IPS-18c (cell line): ENCODE data around the gene CDHR2.
"Not testable (repeated sequence)": the region's sequence is repeated elsewhere in the genome, so short reads cannot be mapped to it uniquely, and the experiment has no call there.

Experiments used
- H3K4me3 ChIP-seq: 2 replicates; pipeline ENCODE4 v1.7.0; 2013; ENCODE audit warnings: low read depth, mild to moderate bottlenecking, low read length, moderate library complexity; ENCODE audit not compliant: insufficient read depth
- H3K9me3 ChIP-seq: one replicate; pipeline ENCODE4 v1.6.1; 2013; ENCODE audit warnings: mild to moderate bottlenecking, low read length, moderate library complexity; ENCODE audit not compliant: control insufficient read depth, insufficient read depth

The CDHR2 gene

DNA sequence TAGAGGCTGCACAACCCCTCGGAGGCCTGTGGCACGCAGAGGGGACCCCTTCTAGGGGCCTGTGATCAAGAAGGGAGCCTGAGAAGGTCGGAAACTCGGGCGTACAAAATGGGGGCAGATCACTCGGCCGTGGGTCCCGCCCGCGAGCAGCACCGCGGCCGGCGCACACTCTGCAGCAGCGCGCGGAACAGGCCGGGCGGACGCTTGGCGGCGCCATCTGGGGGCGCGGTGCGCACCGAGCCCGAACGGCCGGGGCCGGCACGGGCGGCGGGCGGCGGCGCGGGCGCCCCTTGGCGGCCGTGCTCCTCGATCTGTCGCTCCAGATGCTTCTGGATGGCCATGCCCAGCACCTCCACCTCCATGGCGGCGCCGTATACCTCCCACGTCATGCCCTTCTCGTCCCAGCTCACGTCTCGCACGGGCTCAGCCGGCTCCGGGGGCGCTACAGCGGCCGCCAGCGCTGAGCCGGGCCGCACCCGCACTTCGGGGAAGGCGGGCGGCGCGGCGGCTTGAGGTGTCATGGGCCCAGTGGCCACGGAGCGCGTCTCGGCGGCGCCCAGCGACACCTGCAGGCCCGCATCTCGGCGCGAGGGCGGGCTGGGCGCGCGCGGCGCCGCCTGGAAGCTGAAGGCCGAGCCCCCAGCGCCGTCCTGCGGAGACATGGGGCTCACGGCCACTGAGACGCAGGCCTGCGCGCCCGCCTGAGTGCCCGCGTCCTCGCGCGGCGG is 47.7 kb downstream of the CDHR2 start:
- H3K9me3 ChIP-seq = no peaks in the 10 kb centered on the region
- H3K4me3 ChIP-seq = peak overlapping the region; percentile 31; the same call in 1 of the 2 replicates

DNA sequence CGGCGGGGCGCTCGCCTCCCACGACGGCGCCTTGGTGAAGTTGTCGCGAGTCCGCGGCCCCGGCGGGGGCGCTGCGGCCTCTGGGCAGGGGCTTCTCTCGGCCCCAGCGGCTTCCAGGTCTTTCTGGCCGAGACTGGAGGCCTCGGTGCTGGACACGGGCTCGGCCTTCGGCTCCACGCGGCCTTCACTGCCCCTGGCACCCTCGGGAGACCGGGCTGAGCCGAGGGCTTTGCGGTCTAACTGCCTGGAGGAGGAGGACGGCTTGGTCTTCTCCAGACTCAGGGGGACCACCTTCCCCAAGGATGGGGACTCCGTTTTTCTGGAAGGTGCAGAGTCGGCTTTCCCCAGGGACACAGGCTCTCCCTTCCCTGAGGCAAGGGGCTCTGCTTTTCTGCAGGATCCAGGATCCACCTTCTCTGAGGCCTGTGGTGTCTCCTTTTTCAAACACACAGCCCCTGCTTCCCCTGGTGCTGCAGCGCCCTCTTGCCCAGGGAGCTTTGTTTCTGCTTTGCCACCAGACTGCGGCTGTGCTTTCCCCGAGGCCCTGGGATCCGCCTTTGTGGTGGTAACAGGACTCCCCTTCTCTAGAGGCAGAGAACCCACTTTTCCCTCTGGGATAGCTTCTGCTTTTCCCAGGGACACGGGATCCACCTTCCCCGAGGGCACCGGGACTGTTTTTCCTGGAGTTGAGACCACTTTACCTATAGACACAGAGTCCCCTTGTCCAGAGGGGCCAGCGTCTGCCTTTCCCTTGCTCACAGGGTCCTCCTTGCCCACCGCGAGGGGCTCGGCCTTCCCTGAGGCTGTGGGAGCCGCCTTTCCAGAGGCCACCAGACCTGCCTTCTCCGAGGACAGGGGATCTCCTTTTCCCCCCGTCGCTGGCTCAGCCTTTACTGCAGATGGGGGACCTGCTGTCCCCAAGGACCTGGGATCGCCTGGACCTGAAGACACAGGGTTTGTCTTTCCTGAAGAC is 48.6 kb downstream of the CDHR2 start:
- H3K4me3 ChIP-seq = peak overlapping the region; percentile 31; the same call in 1 of the 2 replicates
- no peaks in the 10 kb centered on the region for H3K9me3 ChIP-seq

DNA sequence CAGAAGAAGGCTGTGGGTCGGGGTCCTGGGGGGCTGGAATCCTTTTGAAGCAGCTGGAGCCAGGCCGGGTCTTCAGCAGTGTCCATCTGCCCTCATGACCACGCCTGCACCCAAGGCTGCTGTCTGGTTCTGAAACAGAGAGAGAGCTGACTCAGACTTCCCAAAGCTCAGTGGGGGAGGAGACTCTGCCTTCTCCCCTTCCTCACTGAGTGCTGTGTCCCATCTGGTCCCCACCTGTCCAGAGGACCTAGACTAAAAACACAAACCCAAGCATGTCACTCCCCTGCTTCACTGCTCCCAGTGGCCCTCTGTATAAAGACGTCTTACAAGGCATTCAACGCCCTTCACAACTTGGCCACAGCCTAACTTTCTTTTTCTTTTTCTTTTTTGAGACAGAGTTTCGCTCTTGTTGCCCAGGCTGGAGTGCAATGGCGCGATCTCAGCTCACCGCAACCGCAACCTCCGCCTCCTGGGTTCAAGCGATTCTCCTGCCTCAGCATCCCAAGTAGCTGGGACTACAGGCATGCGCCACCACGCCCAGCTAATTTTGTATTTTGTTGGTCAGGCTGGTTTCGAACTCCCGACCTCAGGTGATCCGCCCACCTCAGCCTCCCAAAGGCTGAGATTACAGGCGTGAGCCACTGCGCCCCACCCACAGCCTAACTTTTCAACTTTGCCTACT is 50.7 kb downstream of the CDHR2 start:
- H3K9me3 ChIP-seq, H3K4me3 ChIP-seq: not testable (repeated sequence)

DNA sequence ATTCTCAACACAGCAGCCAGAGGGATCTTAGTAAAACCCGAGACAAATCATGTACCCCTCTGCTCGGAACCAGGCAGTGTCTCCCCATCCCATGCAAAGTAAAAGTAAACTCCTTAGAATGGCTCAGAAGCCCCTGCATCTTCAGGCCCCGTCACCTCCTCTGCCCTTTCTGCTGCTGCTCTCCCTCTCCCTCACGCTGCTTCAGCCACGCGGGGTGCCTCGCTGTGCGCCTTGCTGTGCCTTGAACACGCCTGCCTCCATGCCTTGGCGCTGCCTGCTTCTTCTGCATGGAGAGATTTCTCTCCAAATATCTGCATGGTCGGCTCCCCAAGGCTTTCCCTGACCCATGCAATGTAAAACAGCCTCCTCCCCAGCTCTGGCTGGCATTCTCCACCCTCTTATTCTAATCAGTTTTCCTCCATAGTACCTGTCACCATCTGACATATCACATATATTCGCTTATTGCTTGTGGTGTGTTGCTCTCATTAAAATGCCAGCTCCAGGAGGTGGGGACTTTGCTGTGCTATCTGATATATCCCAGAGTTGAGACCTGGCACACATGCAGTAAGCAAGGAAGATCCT is 52.9 kb downstream of the CDHR2 start:
- no peak overlapping the region for H3K4me3 ChIP-seq
- H3K9me3 ChIP-seq = no peaks in the 10 kb centered on the region

DNA sequence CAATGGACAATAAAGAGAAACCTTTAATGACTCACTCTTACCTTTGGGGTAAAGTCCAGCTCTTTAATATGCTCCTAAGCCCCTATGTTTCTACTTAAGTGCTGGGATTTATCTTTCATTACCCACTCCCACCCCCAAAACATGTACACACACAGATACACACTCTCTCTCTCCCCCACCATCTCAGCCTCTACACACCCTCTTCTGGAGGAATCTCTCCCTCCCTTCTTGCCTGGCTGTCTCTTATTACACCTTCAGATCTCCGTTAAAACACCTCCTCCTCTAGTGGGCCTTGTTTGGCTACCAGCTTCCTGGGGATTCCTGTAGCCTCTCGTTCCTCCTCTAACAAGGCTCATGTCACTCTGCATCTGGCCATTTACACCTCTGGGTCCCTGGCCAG is 53.9 kb downstream of the CDHR2 start:
- H3K4me3 ChIP-seq = no peak overlapping the region
- H3K9me3 ChIP-seq = no peaks in the 10 kb centered on the region

DNA sequence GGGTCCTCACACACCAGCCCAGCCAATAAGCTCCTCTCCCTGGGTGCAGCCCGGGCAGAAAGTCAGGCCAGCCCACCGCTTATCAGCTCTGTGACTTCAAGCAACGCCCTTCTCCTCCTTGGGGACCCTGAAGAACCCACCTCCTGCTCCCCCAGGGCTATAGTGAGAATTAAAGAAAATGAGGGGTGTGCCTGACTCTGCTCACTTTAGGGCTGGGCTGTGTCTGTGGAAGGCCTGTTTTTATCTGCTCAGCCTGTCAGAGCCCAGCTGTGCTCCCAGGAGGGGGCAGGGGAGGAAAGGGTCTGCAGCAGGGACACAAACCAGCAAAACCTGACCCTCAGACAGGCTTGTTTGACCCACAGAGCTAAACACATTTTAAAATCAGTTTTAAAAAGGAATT is 56.9 kb downstream of the CDHR2 start:
- H3K9me3 ChIP-seq = no peaks in the 10 kb centered on the region
- H3K4me3 ChIP-seq = no peak overlapping the region

DNA sequence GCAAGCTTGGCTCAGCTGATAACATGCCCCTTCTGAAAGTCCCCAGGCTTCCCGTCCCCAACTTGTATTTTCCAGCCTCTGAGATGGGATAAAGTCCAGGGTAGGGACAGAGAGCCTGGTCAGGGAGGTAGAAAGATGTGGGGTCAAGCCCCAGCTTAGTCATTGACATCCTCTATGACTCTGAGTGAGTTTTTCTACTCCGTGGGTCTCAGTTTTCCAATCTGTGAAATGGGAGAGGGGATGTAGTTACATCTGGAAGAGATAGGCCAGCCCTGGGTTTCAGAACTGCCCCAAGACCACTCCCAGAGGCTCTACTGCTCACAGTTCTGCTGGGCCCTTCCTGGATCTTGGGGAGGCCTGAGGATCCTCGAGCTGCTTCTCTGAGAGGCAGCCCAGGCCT is 57.7 kb downstream of the CDHR2 start:
- no peaks in the 10 kb centered on the region for H3K9me3 ChIP-seq
- H3K4me3 ChIP-seq = no peak overlapping the region

DNA sequence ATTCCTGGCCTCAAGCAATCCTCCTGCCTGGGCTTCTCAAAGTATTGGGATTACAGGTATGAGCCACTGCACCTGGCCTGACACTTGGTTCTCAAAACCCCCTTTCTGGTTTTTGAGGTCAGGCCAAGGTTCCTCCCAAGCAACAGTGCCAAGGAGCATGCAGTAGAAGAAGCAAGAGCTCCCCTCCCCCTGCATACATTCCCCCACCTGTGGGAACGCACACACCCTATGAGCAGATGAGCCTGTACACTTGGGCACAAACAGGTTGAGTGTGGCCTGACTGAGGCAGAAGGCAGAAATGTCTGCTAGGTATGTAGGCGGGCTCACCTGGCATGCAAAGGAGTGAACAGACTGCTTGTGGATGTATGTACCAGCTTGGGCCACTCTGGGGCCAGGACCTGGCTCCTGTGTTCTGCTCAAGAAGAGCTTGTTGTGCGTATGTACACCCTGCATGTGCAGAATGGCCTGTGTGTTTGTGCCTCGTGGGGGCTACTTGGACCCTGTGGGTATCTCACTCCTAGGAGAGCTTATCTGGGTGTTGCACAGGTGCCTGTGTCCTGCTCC is 59.1 kb downstream of the CDHR2 start:
- no peak overlapping the region for H3K4me3 ChIP-seq
- no peaks in the 10 kb centered on the region for H3K9me3 ChIP-seq

DNA sequence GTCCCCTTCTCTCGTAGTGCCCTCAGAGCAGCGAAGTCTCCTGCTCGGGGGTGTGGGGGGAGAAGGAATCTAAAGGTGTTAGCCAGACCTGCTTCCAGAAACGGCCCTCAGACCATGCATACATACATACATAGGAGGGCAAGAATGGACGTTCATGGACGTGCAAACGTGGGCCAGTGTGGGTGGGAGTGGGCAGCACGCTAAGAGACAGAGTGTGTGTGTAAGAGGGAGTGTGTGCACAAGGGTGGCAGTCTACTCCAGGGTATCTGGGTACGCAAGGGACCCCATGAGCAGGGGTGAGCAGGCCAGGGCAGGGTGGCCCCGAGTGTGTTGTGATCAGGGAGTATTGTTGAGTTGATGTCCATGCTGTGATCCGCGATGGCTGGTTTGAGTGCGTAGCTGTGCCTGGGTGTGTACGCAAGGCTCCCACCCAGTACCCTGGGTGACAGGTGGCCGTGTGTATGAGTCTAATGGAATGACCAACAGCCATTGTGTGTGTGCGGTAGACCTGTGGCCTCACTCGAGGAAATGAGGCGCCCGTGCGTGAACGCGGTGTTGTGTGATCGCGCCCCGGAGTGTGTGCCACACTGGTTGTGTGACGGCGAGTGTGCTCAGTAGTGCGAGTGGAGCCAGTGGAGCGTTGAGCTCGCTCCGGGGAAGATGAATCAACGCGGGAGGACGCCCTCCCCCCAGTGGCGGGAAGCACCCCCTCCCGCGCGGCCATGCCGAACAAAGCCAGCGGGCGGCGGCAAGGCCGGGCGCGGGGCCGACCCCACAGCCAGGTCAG is 60.0 kb downstream of the CDHR2 start:
- H3K9me3 ChIP-seq = no peaks in the 10 kb centered on the region
- peak overlapping the region; percentile 70 for H3K4me3 ChIP-seq

DNA sequence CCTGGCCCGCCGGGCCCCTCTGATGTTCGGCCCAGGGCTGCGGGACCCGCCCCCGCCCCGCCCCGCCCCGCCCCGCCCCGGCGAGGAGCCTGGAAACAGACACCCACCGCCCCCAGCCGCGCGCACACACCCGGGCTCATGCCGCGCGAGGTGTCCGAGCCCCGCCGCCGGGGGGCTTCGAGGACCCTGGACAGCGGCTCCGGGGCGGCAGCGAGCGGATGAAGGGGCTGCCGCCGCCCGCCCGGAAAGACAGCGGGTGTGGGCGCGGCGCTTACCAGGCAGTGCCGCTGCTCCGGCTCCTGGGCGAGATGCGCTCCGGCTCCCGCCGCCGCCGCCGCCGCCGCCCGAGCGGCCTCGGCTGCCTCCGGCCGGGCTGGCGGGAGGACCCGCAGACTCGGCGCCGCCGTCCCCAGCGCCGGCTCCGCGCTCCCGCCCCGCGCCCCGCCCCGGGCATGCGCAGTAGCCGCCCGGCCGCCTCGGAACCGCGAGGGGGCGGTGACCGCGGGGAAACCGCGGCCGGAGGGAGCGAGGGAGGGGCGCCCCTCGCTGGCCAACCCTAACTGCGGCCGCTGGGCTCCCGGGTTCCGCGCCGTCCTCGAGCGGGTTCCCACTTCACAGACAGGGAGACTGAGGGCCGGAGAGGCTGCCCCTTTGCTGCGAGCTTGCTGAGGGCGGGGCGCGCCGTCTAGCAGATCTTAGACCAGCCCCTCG is 60.7 kb downstream of the CDHR2 start, which contains the start of gene GPRIN1:
TSS of gene GPRIN1 (minus strand) at position 433 of the 711 bp plus-strand sequence. CDS start 10,322 bp downstream, outside the sequence.
- H3K9me3 ChIP-seq = no peaks in the 10 kb centered on the region
- H3K4me3 ChIP-seq = peak within 1 kb of the TSS; percentile 70

DNA sequence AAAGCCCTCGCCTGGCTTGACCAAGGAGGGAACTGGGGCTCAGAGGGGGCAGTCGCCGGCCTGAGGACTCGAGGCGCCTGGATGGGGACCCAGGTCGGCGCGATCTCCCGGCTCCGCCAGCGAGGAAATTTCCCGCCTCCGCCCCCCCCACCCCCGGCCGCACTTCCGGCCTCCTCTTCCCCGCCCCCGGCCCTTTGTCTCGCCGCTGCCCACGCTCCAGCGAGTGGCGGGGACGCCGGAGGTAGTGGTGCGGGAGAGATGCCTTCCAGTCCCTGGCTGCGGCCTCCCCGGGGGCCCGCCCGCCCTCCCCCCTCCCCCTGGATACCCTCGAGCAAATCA is 61.3 kb downstream of the CDHR2 start:
- peak overlapping the region; percentile 65 for H3K4me3 ChIP-seq
- no peaks in the 10 kb centered on the region for H3K9me3 ChIP-seq

DNA sequence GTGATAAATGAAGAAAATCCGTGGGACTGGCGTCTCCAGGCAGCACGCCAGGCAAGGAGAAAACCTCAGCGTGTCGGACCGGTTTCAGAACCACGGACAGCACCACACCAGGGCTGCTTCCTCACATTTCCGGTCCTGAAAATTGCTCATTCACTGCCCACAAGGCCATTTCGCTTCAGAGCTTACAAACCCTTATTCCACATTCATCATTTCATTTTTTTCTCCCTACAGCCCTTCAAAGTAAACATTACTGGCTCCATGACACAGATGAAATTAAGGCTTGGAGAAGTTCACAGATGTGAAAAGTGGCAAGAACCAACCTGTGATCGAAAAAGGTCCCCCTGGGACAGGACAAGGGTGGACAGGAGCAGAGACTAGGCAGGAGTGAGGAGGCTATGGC is 62.3 kb downstream of the CDHR2 start:
- Histone ChIP-seq H3K9me3 (no peaks in the 10 kb centered on the region), H3K4me3 (no peak overlapping the region)

DNA sequence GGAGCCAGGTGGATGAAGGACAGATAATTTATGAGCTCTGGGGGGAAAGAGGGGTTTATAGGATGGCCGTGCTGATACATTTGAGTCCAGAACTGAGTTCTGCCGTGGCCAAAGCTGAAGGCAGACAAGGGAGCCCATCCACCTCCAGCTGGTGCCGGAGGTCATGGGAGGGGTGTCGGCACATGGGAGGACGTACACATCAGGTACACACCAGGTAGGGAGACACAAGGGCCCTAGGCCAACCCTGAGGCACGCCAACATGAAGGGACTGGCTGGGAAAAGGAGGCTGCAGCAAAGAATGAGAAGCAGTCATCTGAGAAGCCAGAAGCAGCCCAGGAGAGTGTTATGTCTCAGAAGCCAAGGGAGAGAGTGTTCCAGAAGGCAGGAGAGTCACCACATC is 62.9 kb downstream of the CDHR2 start:
- Histone ChIP-seq H3K4me3 (no peak overlapping the region), H3K9me3 (no peaks in the 10 kb centered on the region)

DNA sequence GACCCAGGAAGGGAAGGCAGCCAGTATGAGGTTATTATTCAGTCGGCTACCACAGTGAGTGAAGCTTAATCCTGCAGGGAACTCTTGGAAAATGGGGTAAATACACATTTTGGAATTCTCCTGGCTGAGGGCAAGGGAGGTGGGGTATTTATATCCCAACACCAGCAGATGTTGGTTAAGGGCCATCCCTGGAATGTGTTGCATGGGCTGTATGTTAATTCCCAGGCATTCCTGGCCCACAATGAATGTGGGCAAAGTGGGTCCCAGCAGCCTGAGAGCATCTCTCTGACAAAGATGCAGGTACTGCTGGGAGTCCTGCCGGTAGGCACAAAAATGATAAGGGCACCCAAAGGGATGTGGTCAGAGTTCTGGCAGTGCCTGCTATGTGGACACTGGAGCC is 63.7 kb downstream of the CDHR2 start:
- no peaks in the 10 kb centered on the region for H3K9me3 ChIP-seq
- H3K4me3 ChIP-seq = no peak overlapping the region

DNA sequence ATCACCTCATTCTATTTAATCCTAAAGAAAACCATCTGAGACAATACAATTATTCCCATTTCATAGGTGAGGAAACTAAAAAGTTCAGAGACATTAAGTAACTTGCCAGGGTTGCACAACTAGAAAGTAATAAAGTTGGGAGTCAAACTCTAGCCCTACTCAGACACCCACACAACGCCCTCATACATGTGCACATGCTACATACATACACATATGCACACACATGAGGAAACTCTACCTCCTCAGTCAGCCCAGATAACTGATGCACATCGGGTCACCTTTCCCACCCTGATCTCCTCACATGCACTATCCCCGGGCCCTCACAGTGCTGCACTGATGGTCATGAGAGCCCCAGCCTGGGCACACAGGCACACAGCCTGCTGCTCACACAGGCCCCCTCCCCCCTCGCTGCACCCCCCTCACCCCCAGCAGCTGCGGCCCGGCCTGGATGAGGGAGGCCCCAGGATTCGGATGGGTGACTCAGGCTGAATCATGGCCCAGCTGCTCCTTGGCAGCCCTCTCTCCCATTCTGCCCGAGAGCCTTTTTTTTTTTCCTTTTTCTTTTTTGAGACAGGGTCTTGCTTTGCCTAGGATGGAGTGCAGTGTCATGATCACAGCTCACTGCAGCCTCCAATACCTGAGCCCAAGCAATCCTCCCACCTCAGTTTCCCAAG is 65.8 kb downstream of the CDHR2 start:
- Histone ChIP-seq H3K4me3 (no peak overlapping the region), H3K9me3 (peaks cover 4% of the 10 kb centered on the region)
